D721Med (cell line): Measurements from ENCODE around the gene CECR2.

Experiments used
- DNase-seq: peaks from one replicate; pipeline ENCODE4 v3.0.0; 2011; ENCODE audit warnings: low spot score; ENCODE audit not compliant: insufficient read length
- FAIRE-seq: peaks from 2 replicates; lab custom pipeline; 2011; peaks lifted over from hg19 to GRCh38; lab: Jason Lieb, UNC
- TF ChIP-seq, protein P1 (sequence below): IDR thresholded peaks from 2 replicates; pipeline ENCODE4 v1.5.1; 2012; ENCODE audit warnings: mild to moderate bottlenecking, control low read depth; ENCODE audit not compliant: insufficient read depth; ENCODE audit errors: missing control alignments

CECR2 gene

DNA sequence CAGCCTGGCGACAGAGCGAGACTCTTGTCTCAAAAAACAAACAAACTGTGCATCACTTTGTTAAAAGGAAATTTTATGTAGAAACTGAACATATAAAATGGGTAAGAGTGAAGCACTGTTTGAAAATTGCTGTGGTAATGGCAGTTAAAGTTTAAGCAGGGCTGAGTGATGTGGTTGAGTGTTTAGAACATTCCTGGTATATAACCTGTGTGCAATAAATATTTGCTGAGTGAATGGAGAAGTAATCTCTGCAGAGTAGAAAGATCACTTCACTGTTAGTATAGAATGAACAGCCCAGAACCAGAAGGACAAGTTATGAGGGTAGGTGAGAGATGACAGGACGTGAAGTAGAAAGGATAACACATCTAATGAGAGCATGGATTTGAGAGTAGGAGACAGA lies 27.3 kb downstream of the CECR2 start:
- TF ChIP-seq, protein P1, sequence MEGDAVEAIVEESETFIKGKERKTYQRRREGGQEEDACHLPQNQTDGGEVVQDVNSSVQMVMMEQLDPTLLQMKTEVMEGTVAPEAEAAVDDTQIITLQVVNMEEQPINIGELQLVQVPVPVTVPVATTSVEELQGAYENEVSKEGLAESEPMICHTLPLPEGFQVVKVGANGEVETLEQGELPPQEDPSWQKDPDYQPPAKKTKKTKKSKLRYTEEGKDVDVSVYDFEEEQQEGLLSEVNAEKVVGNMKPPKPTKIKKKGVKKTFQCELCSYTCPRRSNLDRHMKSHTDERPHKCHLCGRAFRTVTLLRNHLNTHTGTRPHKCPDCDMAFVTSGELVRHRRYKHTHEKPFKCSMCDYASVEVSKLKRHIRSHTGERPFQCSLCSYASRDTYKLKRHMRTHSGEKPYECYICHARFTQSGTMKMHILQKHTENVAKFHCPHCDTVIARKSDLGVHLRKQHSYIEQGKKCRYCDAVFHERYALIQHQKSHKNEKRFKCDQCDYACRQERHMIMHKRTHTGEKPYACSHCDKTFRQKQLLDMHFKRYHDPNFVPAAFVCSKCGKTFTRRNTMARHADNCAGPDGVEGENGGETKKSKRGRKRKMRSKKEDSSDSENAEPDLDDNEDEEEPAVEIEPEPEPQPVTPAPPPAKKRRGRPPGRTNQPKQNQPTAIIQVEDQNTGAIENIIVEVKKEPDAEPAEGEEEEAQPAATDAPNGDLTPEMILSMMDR: no peak
- FAIRE-seq (no peak), DNase-seq (no peak)

DNA sequence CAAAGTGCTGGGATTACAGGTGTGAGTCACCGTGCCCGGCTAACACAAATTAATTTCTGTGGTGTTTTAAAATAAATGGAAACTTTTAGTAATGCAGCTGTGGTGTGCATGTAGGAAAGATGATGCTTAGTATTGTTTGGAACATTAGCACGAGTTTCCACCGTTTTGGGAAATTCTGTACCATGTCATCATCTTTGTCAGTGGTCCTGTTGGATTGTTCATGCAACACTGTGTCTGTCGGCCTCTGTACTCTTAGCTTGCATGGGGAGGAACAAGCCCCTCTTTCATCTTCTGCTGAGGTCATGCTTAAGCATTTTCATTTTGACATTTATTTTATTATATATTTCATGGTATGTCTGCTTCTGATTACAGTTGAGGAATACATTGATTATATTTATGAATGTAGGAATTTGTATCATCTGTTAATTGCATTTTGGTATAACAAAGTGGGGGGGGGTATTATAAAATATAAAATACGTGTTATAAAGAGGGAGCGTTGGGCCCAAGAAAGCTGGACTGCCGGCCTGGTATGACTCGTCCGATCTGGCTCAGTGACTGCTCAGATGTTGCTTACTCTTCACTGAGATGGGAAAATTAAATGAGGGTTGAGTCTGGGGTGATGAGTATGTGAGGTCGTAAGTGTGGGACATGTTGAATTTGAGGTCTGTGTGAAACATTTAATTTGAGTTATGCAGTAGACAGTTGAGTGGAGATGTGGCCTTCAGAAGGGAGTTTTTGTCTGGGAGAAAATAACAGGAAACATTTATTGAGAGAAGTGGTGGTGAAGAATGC lies 28.7 kb downstream of the CECR2 start:
- TF ChIP-seq, protein P1: no peak
- FAIRE-seq: no peak

DNA sequence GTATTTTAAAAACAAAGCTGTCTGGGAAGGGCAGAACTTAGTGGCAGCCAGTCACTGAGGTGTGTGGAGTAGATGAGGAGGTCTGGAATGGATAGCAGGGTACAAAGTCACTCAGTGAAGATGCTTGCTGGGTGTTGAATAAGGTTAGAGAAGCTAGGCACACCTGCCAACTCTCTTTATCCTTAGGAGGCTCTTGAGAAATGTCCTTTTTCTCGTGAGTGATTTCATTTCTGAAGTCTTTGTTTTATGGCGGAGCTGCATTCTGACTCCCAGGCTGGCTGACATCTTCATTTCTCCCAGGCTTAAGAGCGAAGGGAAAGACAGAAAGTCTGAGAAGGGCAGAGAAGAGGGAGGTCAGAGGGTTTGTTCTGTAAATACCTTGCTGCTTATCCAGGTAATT lies 31.0 kb downstream of the CECR2 start:
- FAIRE-seq: no peak
- DNase-seq: no peak
- TF ChIP-seq, protein P1: no peak

More for the DNA sequence above, 28.7 kb downstream of the CECR2 start:
- DNase-seq: no peak

DNA sequence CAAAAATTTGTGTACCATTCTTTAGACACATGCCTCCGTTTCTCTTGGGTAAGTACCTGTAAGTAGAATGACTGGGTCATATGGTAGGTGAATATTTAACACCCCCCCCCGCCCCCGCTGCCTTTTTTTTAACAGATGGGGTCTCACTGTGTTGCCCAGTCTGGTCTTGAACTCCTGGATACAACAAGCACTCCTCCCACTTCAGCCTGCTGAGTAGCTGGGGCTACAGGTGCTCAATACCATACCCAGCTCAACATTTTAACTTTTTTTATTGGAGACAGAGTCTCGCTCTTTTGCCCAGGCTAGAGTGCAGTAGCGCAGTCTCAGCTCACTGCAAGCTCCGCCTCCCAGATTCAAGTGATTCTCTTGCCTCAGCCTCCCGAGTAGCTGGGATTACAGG lies 32.5 kb downstream of the CECR2 start:
- DNase-seq: no peak
- TF ChIP-seq, protein P1: no peak
- no peak for FAIRE-seq

DNA sequence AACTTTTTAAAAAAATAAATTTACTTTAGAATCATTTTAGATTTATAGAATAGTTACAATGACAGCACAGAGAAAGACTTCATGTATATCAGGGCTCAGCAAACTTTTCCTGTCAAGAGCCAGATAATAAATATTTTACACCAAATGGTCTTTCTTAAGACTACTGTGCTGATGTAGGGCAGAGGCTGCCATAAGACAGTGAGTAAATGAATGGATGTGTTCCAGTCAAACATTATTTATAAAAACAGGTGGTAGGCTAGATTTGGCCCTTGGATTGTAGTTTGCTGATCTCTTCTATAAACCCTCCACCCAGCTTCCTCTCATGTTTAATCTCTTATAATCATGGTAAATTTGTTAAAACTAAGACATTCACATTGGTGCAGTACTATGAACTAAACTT lies 33.0 kb downstream of the CECR2 start:
- TF ChIP-seq, protein P1: no peak
- DNase-seq (no peak), FAIRE-seq (no peak)

DNA sequence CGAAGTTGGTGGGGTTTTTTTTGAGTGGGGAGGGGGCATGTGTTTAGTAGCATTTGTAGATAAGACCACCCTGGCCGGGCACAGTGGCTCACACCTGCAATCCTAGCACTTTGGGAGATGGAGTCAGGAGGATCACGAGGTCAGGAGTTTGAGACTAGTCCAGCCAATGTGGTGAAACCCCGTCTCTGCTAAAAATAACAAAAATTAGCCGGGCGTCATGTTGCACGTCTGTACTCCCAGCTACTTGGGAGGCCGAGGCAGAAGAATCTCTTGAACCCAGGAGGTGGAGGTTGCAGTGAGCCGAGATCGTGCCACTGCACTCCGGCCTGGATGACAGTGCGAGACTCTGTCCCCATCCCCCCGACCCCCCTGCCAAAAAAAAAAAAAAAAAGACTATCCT lies 34.6 kb downstream of the CECR2 start:
- TF ChIP-seq, protein P1: no peak
- FAIRE-seq: no peak
- DNase-seq: no peak

DNA sequence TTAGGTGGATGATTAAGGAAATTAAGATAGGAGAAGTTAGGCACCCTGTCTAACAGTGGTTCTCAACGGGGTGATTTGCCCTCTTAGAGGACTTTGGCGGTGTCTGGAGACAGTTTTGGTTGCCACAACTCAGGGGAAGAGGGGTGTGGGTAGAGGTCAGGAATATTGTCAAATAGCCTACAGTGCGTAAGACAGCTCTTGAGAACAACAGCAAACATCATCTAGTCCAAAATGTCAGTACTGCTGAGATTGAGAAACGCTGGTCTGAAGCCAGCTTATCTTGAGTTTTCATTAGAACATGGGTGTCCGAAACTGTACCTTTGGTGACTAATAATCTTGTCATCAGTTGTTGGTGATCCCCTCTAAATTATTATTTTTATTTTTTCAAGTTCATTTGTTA lies 38.4 kb downstream of the CECR2 start:
- TF ChIP-seq, protein P1: no peak
- no peak for DNase-seq
- FAIRE-seq: no peak
